ENCODE results near the gene CISD3.
"Not testable (repeated sequence)": the region's sequence is repeated elsewhere in the genome, so short reads cannot be mapped to it uniquely, and the experiment has no call there.

The CISD3 gene

DNA sequence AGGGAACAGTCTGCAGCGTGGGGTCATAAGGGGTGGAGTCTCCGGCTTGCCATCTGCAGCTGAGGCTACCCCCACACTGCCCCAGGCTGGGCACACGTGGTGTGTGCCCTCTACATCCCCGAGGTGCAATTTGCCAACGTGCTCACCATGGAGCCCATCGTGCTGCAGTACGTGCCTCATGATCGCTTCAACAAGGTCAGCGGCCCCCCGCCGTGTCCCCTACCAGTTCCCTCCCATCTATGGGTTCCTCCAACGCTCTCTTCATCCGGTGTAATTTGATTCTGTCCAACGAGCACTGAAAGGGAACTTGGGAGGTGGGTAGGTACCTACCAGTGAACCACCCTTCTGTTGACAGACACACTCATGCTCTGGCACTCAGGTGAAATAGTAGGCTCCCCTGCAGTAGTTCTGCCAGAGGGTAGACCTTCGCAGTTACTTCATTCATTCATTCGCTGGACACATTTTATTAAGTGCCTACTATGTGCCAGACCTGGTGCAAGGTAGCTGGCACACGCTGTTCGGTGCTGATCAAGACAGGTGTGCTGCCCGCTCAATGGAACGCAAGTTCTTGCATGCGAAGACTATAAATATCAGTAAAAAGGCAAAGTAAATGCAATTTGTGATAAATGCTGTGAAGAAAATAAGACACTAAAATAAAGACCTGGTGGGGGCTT, 22.3 kb upstream of the CISD3 start:
- in situ Hi-C loops (cut with MboI; ENCODE audit: low sequenced_read_pairs) = no loop called here

DNA sequence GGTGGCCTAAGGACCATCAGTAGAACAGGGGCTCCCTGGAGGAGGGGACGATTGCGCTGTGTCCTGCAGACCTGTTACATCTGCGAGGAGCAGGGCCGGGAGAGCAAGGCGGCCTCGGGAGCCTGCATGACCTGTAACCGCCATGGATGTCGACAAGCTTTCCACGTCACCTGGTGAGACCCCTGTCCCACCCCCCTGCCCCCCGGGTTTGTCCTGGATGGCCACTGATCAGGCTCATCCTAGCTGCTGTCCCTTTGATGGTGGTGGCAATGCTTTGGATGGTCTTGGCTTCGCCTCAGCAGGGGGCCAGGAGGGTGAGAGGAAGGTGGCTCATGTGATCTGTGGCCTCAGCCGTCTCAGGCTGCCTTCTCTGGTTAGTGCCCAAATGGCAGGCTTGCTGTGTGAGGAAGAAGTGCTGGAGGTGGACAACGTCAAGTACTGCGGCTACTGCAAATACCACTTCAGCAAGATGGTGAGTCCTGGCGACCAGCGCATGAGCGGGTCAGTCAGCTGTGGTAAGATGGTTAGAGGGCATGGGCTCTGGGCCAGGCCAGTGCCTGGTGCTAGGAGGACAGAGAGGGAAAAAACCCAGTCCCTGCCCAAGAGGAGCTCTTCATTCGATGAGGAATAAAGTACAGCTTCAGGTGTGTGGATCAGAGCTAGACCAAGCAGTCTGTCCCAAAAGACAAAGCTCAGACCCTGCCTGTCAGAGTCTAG, 20.9 kb upstream of the CISD3 start:
- in situ Hi-C loops (cut with MboI; ENCODE audit: low sequenced_read_pairs) = no loop called here

DNA sequence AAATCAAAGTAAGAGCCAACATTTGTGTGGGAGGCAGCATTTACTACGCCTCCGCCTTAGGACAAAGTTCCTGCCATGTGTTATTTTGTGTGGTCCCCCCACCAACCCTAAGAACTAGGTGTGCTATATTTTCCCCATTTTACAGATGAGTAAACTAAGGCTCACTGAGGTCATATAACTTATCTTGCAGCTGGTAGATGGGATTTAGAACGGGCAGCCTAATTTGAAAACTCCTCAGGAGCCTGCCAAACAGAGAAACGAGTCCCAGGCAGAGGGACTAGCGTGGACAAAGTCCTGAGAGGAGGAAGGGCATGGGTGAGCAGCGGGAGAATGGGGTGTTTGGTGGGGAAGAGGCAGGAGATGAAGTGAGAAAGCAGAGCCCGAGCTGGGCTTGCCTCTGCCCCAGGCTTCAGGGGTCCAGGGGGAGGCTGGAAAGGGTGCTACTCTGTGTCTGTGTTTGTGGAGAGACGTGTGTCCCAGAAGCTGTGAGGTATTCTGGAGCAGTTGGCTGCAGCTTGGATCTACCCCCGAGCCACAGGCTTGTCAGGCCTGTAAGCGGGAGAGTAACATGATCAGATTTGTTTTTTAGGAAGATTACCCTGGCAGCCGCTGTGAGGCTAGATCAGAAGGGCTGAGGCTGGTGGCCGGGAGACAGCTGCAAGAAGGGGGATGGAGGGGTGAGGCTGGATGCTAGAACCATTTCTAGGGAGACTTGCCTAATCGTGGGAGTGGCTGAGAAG, 20.1 kb upstream of the CISD3 start:
- in situ Hi-C loops (cut with MboI; ENCODE audit: low sequenced_read_pairs) = no loop called here

DNA sequence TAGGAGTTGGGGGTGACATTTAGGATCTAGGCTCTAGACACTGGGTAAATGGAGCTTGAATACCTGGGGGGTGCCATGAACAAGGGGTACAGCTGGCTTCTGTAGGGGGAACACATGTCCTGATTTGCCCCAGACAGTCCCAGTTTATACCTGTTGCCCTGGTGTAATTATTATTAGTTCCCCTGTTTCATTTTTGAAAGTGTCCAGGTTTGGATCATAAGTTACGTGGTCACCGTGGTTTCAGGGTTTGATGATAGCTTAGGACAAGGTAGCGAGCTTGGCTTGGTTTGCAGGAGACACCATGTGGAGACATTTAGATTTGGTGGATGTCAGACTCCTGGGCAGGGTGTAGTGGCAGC, 19.6 kb upstream of the CISD3 start:
- in situ Hi-C loops (cut with MboI; ENCODE audit: low sequenced_read_pairs) = no loop called here

DNA sequence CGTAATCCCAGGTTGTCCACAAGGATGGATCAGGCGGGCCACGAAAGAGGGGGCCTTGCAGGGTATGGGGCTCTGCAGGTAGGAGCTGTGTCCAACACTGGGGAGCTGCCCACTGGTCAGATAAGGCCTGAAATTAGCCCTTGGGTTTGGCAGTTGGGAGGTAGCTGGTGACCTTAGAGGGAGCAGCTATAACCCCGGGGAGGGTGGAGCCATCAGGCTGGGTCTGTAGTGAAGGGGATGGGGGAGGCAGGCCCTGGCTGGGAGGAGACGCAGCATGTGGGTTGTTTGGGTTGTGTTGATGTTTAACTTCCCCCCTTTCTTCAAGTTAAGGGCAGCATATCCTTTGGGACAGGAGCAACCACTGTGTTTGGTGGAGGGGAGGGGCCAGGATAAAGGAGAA, 19.2 kb upstream of the CISD3 start:
- in situ Hi-C loops (cut with MboI; ENCODE audit: low sequenced_read_pairs) = no loop called here

- in situ Hi-C loops (cut with MboI; ENCODE audit: low sequenced_read_pairs) = no loop called here
These were observed 18.2 kb upstream of the CISD3 start for GRCh38 chr17:38711792-38712571.

- in situ Hi-C loops (cut with MboI; ENCODE audit: low sequenced_read_pairs) = no loop called here
These were observed 17.5 kb upstream of the CISD3 start for GRCh38 chr17:38712593-38712992.

DNA sequence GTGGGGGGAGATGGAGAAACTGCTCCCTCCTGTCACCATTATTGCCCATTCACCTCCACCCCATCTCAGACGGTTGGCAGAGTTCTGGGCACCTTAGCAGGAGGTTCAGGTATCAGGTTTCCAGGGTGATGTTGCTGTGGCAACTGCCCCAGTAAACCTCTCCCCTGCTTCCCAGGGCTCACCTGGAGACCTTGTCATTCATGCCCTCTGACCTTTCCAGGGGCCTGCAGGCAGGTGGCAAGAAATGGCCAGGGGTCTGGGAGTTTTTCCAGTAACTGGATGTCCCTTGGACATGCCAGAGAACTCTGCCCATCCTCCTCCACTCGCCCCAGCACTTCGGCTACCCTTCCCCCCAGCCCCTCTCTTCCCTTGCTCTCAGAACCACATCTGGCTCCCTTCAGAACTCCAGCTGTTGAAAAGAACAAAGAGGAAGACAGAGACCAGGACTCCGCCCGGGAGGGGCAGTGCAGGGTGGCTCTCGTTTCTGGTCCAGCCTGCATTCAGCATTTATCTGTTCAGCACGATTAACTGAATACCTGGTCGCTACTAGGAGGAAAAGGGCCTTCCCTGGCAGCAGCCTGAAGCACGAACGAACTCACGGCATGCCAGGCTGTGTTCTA, 16.6 kb upstream of the CISD3 start:
- in situ Hi-C loops (cut with MboI; ENCODE audit: low sequenced_read_pairs) = no loop called here

DNA sequence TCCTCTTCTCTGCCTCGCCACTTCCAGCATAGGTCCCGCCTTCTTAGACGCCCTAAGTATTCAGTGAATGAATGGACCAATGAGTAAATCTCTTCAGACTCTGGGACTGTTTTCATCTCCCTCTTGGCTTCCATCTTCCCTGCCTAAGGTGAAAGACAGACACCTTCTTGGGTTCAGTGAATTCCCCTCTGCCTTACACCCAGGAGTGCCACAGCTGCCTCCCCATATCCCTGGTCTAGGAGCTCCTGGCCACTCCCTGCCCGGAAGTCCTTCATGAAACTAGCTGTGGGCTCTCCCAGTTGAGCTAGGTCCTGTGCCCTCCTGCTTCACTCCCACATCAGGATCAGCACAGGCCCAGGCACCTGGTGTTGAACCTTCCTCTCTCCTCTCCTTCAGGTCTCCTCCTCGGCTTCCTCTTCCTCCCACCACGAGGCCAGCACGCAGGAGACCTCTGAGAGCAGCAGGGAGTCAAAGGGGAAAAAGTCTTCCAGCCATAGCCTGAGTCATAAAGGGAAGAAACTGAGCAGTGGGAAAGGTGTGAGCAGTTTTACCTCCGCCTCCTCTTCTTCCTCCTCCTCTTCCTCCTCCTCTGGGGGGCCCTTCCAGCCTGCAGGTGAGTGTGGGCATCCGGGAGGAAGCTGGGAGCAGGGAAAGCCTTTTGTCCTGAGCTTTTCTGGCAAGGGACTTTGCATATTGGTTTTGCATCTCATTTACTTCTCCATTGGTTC, 14.8 kb upstream of the CISD3 start:
- in situ Hi-C loops (cut with MboI; ENCODE audit: low sequenced_read_pairs) = no loop called here

DNA sequence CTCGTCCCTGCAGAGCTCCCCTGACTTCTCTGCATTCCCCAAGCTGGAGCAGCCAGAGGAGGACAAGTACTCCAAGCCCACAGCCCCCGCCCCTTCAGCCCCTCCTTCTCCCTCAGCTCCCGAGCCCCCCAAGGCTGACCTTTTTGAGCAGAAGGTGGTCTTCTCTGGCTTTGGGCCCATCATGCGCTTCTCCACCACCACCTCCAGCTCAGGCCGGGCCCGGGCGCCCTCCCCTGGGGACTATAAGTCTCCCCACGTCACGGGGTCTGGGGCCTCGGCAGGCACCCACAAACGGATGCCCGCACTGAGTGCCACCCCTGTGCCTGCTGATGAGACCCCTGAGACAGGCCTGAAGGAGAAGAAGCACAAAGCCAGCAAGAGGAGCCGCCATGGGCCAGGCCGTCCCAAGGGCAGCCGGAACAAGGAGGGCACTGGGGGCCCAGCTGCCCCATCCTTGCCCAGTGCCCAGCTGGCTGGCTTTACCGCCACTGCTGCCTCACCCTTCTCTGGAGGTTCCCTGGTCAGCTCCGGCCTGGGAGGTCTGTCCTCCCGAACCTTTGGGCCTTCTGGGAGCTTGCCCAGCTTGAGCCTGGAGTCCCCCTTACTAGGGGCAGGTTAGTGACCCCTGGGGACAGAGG, 13.7 kb upstream of the CISD3 start:
- in situ Hi-C loops (cut with MboI; ENCODE audit: low sequenced_read_pairs) = no loop called here

- in situ Hi-C loops (cut with MboI; ENCODE audit: low sequenced_read_pairs) = no loop called here
These were observed 12.9 kb upstream of the CISD3 start for GRCh38 chr17:38717139-38717745.

DNA sequence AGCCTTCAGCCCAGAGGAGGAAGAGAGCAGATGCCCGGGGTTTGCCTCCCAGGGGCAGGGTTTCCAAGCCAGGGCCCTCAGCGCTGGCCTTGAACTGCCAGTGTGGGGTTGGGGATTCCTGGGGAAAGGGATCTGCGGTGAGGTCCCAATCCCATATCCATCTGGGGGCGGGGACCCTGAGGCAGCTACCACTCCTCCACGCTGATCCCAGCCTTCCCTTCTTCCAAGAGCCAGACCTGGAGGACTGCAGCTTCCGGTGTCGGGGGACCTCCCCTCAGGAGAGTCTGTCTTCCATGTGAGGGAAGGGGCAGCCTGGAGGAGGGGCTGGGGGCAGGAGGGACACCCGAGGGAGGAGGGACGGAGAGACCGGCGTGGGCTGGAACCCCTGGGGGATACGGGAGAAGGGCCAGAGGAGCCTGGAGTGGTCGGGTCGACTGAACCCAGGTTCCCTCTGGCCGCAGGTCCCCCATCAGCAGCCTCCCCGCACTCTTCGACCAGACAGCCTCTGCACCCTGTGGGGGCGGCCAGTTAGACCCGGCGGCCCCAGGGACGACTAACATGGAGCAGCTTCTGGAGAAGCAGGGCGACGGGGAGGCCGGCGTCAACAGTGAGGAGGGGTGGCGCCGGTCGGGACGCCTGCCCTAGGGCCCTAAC, 10.7 kb upstream of the CISD3 start:
- in situ Hi-C loops (cut with MboI; ENCODE audit: low sequenced_read_pairs) = no loop called here

- in situ Hi-C loops (cut with MboI; ENCODE audit: low sequenced_read_pairs) = no loop called here
These were observed 10.0 kb upstream of the CISD3 start for GRCh38 chr17:38719943-38720641.

DNA sequence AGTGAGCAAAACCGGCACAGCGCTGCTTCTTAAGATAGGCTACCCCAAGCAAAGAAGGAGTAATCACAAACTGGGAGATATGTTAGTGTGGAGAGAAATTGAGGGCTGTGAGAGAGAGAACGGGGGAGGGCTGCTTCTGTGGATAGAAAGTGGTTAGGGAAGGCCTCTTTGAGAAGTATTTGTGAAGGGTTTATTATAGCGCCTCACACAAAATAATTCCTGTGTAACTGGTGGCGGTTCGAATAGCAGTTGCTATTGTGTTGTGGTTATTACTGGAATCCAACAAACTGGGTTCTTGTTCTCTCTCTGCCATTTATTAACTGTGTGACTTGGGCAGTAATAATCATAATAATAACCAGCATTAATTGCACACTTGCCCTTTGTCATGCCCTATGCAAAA, 9.2 kb upstream of the CISD3 start:
- in situ Hi-C loops (cut with MboI; ENCODE audit: low sequenced_read_pairs) = no loop called here

GRCh38 chr17:38721802-38722201, 8.3 kb upstream of the CISD3 start:
- in situ Hi-C loops (cut with MboI; ENCODE audit: low sequenced_read_pairs) = no loop called here

GRCh38 chr17:38724337-38724988, 5.7 kb upstream of the CISD3 start:
- in situ Hi-C loops (cut with MboI; ENCODE audit: low sequenced_read_pairs) = no loop called here

DNA sequence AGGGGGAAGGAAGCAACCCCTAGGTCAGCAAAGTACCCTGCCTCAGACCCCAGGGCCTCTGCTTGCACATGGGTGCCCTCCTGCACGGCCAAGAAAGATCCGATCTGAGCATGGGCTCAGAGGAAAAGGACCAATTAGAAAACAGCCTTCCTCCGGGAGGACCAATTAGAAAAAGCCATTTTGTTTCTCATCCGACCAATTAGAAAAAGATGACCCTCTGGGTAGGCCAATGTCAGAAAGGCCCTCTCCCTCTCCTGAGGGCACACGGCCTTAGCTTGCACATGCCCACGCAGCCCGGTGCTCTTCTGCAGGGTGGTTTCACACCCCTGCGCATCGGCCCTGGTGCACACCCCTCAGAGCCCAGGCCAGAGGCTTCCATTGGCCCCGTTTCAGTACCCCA, 5.1 kb upstream of the CISD3 start:
- in situ Hi-C loops (cut with MboI; ENCODE audit: low sequenced_read_pairs) = no loop called here

- in situ Hi-C loops (cut with MboI; ENCODE audit: low sequenced_read_pairs) = not testable (repeated sequence)
These were observed 4.0 kb upstream of the CISD3 start for GRCh38 chr17:38726145-38726544.

All from HL-60/S4 treated with retinoic acid at 250 ng/mL for 4 days and 3 days (cell line).